ENCODE data around the gene RPS5.

Gene RPS5

GRCh38 chr19:58352760-58353671, 34.1 kb upstream of the RPS5 start, which contains the start of gene A1BG:
Gene A1BG (minus strand): TSS chr19:58353492. CDS start chr19:58353437, 55 bp downstream.
- Histone ChIP-seq H3K36me3 (replicated peaks) (peaks cover 13% of the 10 kb centered on the region), H3K4me3 (ENCODE audit: low read depth, low read length) (no peak within 1 kb of the TSS), H3K27me3 (replicated peaks) (no peaks in the 10 kb centered on the region), H3K27ac (no peak within 1 kb of the TSS)
- DNase-seq = no peak
- TF ChIP-seq CTCF (IDR thresholded peaks at IDR 0.05; ENCODE audit: low read depth, low read length, missing control alignments) = no peak
- in situ Hi-C loops (cut with HindIII; ENCODE audit: low pct_ligation_motif_present, low sequenced_read_pairs) = no loop called here

- DNase-seq = no peak
- Histone ChIP-seq H3K36me3 (replicated peaks) (peaks cover 13% of the 10 kb centered on the region), H3K27me3 (replicated peaks) (no peaks in the 10 kb centered on the region), H3K4me3 (ENCODE audit: low read depth, low read length) (no peak overlapping the region), H3K27ac (no peak overlapping the region)
- in situ Hi-C loops (cut with HindIII; ENCODE audit: low pct_ligation_motif_present, low sequenced_read_pairs) = no loop called here
- no peak for TF ChIP-seq CTCF (IDR thresholded peaks at IDR 0.05; ENCODE audit: low read depth, low read length, missing control alignments)
These were observed 33.2 kb upstream of the RPS5 start for GRCh38 chr19:58353717-58354477.

GRCh38 chr19:58354478-58355030, 32.5 kb upstream of the RPS5 start:
- no peak for TF ChIP-seq CTCF (IDR thresholded peaks at IDR 0.05; ENCODE audit: low read depth, low read length, missing control alignments)
- Histone ChIP-seq H3K27me3 (replicated peaks) (no peaks in the 10 kb centered on the region), H3K36me3 (replicated peaks) (peaks cover 13% of the 10 kb centered on the region), H3K27ac (no peak overlapping the region), H3K4me3 (ENCODE audit: low read depth, low read length) (no peak overlapping the region)
- no peak for DNase-seq
- in situ Hi-C loops (cut with HindIII; ENCODE audit: low pct_ligation_motif_present, low sequenced_read_pairs) = no loop called here

GRCh38 chr19:58355215-58355796, 31.8 kb upstream of the RPS5 start:
- no peak overlapping the region for H3K27ac ChIP-seq
- no peak for TF ChIP-seq CTCF (IDR thresholded peaks at IDR 0.05; ENCODE audit: low read depth, low read length, missing control alignments)
- peaks cover 10% of the 10 kb centered on the region for H3K36me3 ChIP-seq (replicated peaks)
- H3K27me3 ChIP-seq (replicated peaks) = no peaks in the 10 kb centered on the region
- H3K4me3 ChIP-seq (ENCODE audit: low read depth, low read length) = no peak overlapping the region
- in situ Hi-C loops (cut with HindIII; ENCODE audit: low pct_ligation_motif_present, low sequenced_read_pairs) = no loop called here
- no peak for DNase-seq

- DNase-seq = no peak
- in situ Hi-C loops (cut with HindIII; ENCODE audit: low pct_ligation_motif_present, low sequenced_read_pairs) = no loop called here
- H3K27me3 ChIP-seq (replicated peaks) = no peaks in the 10 kb centered on the region
- H3K27ac ChIP-seq = no peak overlapping the region
- H3K4me3 ChIP-seq (ENCODE audit: low read depth, low read length) = peak overlapping the region; percentile 29
- no peak for TF ChIP-seq CTCF (IDR thresholded peaks at IDR 0.05; ENCODE audit: low read depth, low read length, missing control alignments)
- peaks cover 1% of the 10 kb centered on the region for H3K36me3 ChIP-seq (replicated peaks)
These were observed 30.9 kb upstream of the RPS5 start for GRCh38 chr19:58355908-58356765.

Data from brain microvascular endothelial cell (primary cell).